MM.1S (cell line): Measurements from ENCODE around the gene ZBTB7A.

Experiments used
- DNase-seq: peaks from one replicate; pipeline ENCODE4 v3.0.0-alpha.2; 2015
- H2AFZ ChIP-seq: fragments of 300-600 bp; sonication (generic); 2 replicates; pipeline ENCODE4 v1.6.0; 2016; ENCODE audit warnings: antibody characterized with exemption, low read length
- H3F3A ChIP-seq: fragments of 300-600 bp; sonication (generic); 2 replicates; pipeline ENCODE4 v1.6.1; 2016; ENCODE audit warnings: mild to moderate bottlenecking, antibody characterized with exemption, low read length, moderate library complexity, mixed read lengths; ENCODE audit not compliant: insufficient read depth
- H3K27ac ChIP-seq: fragments of 300-600 bp; sonication (generic); 2 replicates; pipeline ENCODE4 v1.5.1; 2016; ENCODE audit warnings: mild to moderate bottlenecking, low read length
- H3K27me3 ChIP-seq: fragments of 300-600 bp; sonication (generic); replicated peaks from 2 replicates; pipeline ENCODE4 v1.6.0; 2016; ENCODE audit warnings: low read length; ENCODE audit not compliant: insufficient read depth
- H3K36me3 ChIP-seq: fragments of 300-600 bp; sonication (generic); replicated peaks from 2 replicates; pipeline ENCODE4 v1.6.1; 2016; ENCODE audit warnings: mild to moderate bottlenecking, low read length, mixed read lengths; ENCODE audit not compliant: insufficient read depth
- H3K4me1 ChIP-seq: fragments of 300-600 bp; sonication (generic); 2 replicates; pipeline ENCODE4 v1.6.1; 2016; ENCODE audit warnings: low read length, mixed read lengths
- H3K4me2 ChIP-seq: fragments of 300-600 bp; sonication (generic); 2 replicates; pipeline ENCODE4 v1.6.0; 2016; ENCODE audit warnings: low read depth, low read length
- H3K4me3 ChIP-seq: fragments of 300-600 bp; sonication (generic); 2 replicates; pipeline ENCODE4 v1.5.1; 2016; ENCODE audit warnings: low read length, mixed read lengths
- H3K79me2 ChIP-seq: fragments of 300-600 bp; sonication (generic); 2 replicates; pipeline ENCODE4 v1.6.1; 2016; ENCODE audit warnings: mixed run types, low read length, mixed read lengths
- H3K9ac ChIP-seq: fragments of 300-600 bp; sonication (generic); 2 replicates; pipeline ENCODE4 v1.6.1; 2016; ENCODE audit warnings: low read length, mixed read lengths
- H3K9me2 ChIP-seq: fragments of 300-600 bp; sonication (generic); replicated peaks from 2 replicates; pipeline ENCODE4 v1.6.1; 2016; ENCODE audit warnings: mild to moderate bottlenecking, low read length, mixed read lengths; ENCODE audit not compliant: insufficient read depth
- H3K9me3 ChIP-seq: fragments of 300-600 bp; sonication (generic); replicated peaks from 2 replicates; pipeline ENCODE4 v1.6.1; 2016; ENCODE audit warnings: mild to moderate bottlenecking, low read length, mixed read lengths; ENCODE audit not compliant: insufficient read depth
- H4K20me1 ChIP-seq: fragments of 300-600 bp; sonication (generic); 2 replicates; pipeline ENCODE4 v1.6.1; 2016; ENCODE audit warnings: mild to moderate bottlenecking, low read length, moderate library complexity, mixed read lengths; ENCODE audit not compliant: insufficient read depth
- EZH2 ChIP-seq: fragments of 300-600 bp; sonication (generic); optimal IDR thresholded peaks from 2 replicates; pipeline ENCODE3; 2017; ENCODE audit warnings: low read depth, mild to moderate bottlenecking, antibody characterized with exemption, low read length, mixed read lengths
- EZH2phosphoT487 ChIP-seq: fragments of 300-600 bp; sonication (generic); IDR thresholded peaks from 2 replicates; pipeline ENCODE4 v1.6.1; 2018; ENCODE audit warnings: antibody characterized with exemption, low read length
- TF ChIP-seq, protein P1 (sequence below): fragments of 300-600 bp; sonication (generic); IDR thresholded peaks from 2 replicates; pipeline ENCODE4 v1.5.1; 2016; ENCODE audit warnings: antibody characterized with exemption, low read length, mixed read lengths

ZBTB7A gene

DNA sequence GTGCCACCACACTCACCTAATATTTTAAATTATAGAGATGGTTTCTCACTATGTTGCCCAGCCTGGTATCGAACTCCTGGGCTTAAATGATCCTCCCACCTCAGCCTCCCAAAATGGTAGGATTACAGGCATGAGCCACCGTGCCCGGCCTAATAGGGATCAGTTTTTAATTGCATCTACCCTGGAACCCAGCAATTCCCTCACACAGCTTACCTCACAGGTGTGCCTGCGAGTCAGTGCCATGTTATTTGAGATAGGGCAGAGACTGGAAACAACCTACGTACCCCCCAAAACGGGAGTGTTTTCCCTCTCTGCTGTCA is 42.9 kb upstream of the ZBTB7A start:
- Histone ChIP-seq H3K4me3 (no peak overlapping the region), H3K9ac (no peak overlapping the region), H3K27me3 (no peaks in the 10 kb centered on the region), H3K4me2 (no peak overlapping the region), H3K79me2 (peaks cover 31% of the 10 kb centered on the region), H3K27ac (no peak overlapping the region), H3F3A (no peaks in the 10 kb centered on the region), H3K9me3 (no peaks in the 10 kb centered on the region), H2AFZ (no peak overlapping the region), H3K9me2 (no peaks in the 10 kb centered on the region), H3K4me1 (peaks cover 6% of the 10 kb centered on the region), H3K36me3 (0 out of 2 replicates have a peak, but pooled peaks cover 3% of the 10 kb centered on the region), H4K20me1 (no peaks in the 10 kb centered on the region)
- TF ChIP-seq EZH2: no peak
- TF ChIP-seq, protein P1, sequence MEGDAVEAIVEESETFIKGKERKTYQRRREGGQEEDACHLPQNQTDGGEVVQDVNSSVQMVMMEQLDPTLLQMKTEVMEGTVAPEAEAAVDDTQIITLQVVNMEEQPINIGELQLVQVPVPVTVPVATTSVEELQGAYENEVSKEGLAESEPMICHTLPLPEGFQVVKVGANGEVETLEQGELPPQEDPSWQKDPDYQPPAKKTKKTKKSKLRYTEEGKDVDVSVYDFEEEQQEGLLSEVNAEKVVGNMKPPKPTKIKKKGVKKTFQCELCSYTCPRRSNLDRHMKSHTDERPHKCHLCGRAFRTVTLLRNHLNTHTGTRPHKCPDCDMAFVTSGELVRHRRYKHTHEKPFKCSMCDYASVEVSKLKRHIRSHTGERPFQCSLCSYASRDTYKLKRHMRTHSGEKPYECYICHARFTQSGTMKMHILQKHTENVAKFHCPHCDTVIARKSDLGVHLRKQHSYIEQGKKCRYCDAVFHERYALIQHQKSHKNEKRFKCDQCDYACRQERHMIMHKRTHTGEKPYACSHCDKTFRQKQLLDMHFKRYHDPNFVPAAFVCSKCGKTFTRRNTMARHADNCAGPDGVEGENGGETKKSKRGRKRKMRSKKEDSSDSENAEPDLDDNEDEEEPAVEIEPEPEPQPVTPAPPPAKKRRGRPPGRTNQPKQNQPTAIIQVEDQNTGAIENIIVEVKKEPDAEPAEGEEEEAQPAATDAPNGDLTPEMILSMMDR: no peak
- TF ChIP-seq EZH2phosphoT487: no peak
- DNase-seq: no peak

DNA sequence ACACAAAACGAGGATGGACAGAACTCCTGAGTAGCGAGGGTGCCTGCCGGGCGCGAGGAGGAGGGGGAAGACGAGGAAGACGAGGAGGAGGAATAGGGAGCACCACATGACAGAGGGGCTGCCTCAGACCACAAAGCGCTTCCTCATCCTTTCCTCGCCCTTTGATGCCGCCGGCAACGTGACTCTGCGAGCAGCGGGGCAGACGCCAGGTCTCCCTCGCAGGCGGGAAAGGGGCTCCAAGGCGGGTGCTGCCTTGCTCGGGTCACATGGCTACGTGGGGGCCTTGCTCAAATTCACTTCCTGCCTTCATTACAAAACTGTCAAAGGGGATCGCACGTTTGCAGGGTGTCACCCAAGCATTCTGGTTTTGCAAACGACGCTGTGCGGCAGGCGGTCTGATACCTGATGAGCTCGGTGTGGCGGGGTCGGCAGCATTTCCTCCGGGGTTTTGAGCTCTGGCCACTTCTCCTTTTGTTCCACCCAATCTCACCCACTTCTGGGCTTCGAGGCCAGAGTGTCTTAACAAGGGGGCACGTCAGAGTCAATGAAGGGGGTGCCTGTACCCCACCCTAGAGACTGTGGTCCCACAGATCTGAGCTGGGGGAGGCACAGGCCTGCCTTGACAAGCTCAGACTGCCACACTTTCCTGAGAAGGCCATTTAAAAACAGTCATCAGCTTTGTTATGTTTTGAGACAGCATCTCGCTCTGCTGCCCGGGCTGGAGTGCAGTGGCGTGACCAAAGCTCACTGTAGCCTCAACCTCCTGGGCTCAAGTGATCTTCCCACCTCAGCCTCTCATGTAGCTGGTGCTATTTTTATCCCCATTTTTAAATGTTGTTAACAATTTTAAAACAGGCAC is 42.3 kb upstream of the ZBTB7A start:
- no peaks in the 10 kb centered on the region for H3K9me3 ChIP-seq
- H3K9ac ChIP-seq: no peak overlapping the region
- no peak overlapping the region for H3K4me2 ChIP-seq
- H3K27me3 ChIP-seq: no peaks in the 10 kb centered on the region
- no peak overlapping the region for H3K27ac ChIP-seq
- no peaks in the 10 kb centered on the region for H3F3A ChIP-seq
- H4K20me1 ChIP-seq: no peaks in the 10 kb centered on the region
- peaks cover 25% of the 10 kb centered on the region for H3K79me2 ChIP-seq
- no peak for DNase-seq
- H2AFZ ChIP-seq: no peak overlapping the region
- peaks cover under 1% of the 10 kb centered on the region; the same call in 1 of the 2 replicates for H3K4me1 ChIP-seq
- H3K9me2 ChIP-seq: no peaks in the 10 kb centered on the region
- TF ChIP-seq, protein P1: no peak
- TF ChIP-seq EZH2 (no peak), EZH2phosphoT487 (no peak)
- 0 out of 2 replicates have a peak, but pooled peaks cover 3% of the 10 kb centered on the region for H3K36me3 ChIP-seq
- no peak overlapping the region for H3K4me3 ChIP-seq

GRCh38 chr19:4103080-4103433 is 36.4 kb upstream of the ZBTB7A start:
- Histone ChIP-seq H3K9me2 (no peaks in the 10 kb centered on the region), H2AFZ (no peak overlapping the region), H3K4me3 (no peak overlapping the region), H3K27me3 (no peaks in the 10 kb centered on the region), H4K20me1 (no peaks in the 10 kb centered on the region), H3K9me3 (no peaks in the 10 kb centered on the region), H3K27ac (no peak overlapping the region), H3K79me2 (no peaks in the 10 kb centered on the region), H3K4me1 (no peaks in the 10 kb centered on the region), H3F3A (no peaks in the 10 kb centered on the region), H3K9ac (no peak overlapping the region), H3K4me2 (no peak overlapping the region), H3K36me3 (no peaks in the 10 kb centered on the region)
- DNase-seq: no peak
- TF ChIP-seq, protein P1: no peak
- TF ChIP-seq EZH2 (no peak), EZH2phosphoT487 (no peak)
